GM12891 (cell line): ENCODE measurements around the gene DYNC1I1.

Source experiments
- PAX5 ChIP-seq: IDR thresholded peaks from 2 replicates; pipeline ENCODE4 v1.6.1; 2011; ENCODE audit warnings: low read length, moderate library complexity, mild to moderate bottlenecking; ENCODE audit not compliant: insufficient read depth, severe bottlenecking
- POLR2A ChIP-seq: IDR thresholded peaks from 2 replicates; pipeline ENCODE4 v1.6.1; 2011; ENCODE audit warnings: low read depth, low read length, control low read depth
- POLR2AphosphoS5 ChIP-seq: IDR thresholded peaks from 2 replicates; pipeline ENCODE4 v1.6.1; 2011; ENCODE audit warnings: low read depth, low read length, control low read depth
- POU2F2 ChIP-seq: IDR thresholded peaks from 2 replicates; pipeline ENCODE4 v1.6.1; 2011; ENCODE audit warnings: low read depth, mild to moderate bottlenecking, control low read depth, low read length, moderate library complexity
- TAF1 ChIP-seq: IDR thresholded peaks from 2 replicates; pipeline ENCODE4 v1.6.1; 2011; ENCODE audit warnings: low read depth, low read length, control low read depth

GRCh38 chr7:96114190-96114589 lies 341.8 kb downstream of the DYNC1I1 start:
- TF ChIP-seq POLR2AphosphoS5 (no peak), TAF1 (no peak), POLR2A (no peak), POU2F2 (no peak), PAX5 (no peak)
